Testis (tissue), 3 donors: ENCODE data around the gene ABCG1. TPM values are rescaled to one million over a fixed set of nuclear protein-coding genes. Genes with fewer than 3 reads are reported as not detected.

Experiments used
- DNase-seq: peaks from one replicate; pipeline ENCODE4 v3.0.0-alpha.2; 2019
- H3K27ac ChIP-seq, 2 donors: fragments of 200-600 bp; sonication (generic); one replicate each; pipeline ENCODE4 v1.5.1; 2019
- H3K27me3 ChIP-seq: fragments of 200-600 bp; sonication (generic); one replicate; pipeline ENCODE4 v1.5.1; 2019
- H3K36me3 ChIP-seq: fragments of 200-600 bp; sonication (generic); one replicate; pipeline ENCODE4 v1.5.1; 2017; ENCODE audit warnings: low read depth; ENCODE audit errors: missing control alignments
- H3K4me1 ChIP-seq: fragments of 200-600 bp; sonication (generic); one replicate; pipeline ENCODE4 v1.5.1; 2019
- H3K4me3 ChIP-seq, 2 donors: fragments of 200-600 bp; sonication (generic); one replicate each; pipeline ENCODE4 v1.5.1; 2017 to 2019
- H3K9me3 ChIP-seq: fragments of 200-600 bp; sonication (generic); one replicate; pipeline ENCODE4 v1.5.1; 2017
- POLR2A ChIP-seq: fragments of 450-650 bp; IDR thresholded peaks from one replicate; pipeline ENCODE4 v1.6.1; 2017; ENCODE audit warnings: antibody characterized with exemption, mild to moderate bottlenecking, moderate library complexity
- WGBS, 2 donors: methylation state at CpG; one replicate each; pipeline ENCODE4 v1.1.5; 2018; 5-methylcytosine and 5-hydroxymethylcytosine counted together
- intact Hi-C: fragments of 100-400 bp; cut with DNase I; formaldehyde crosslinking; loops from one replicate; pipeline ENCODE4 v1.15.1; 2023; ENCODE audit warnings: low total_unique reads
- polyA plus RNA-seq: library from polyadenylated mRNA; stranded (reverse); fragments of 350-450 nt; fragmentation: Illumina TruSeq; extraction: RNeasy Lipid Tissue Mini Kit (QIAGEN cat#74804); gene quantifications from one replicate; pipeline ENCODE4 v1.2.3, GENCODE V29; 2014; ENCODE audit warnings: low read depth, low replicate concordance; ENCODE audit not compliant: insufficient read depth
- total RNA-seq, 2 donors: library from RNA; depleted of rRNA; stranded (reverse); fragments of >200 nt; gene quantifications; one replicate each; pipeline ENCODE4 v1.2.3, GENCODE V29; 2016
- TF ChIP-seq, protein P1 (sequence below), 3 experiments: fragments of 450-650 bp in 2 of 3; fragments of 200-600 bp in 1 of 3; sonication (generic) in 1 of 3; IDR thresholded peaks; one replicate each; pipeline ENCODE4 v1.5.1; 2016 to 2019; ENCODE audit warnings: antibody characterized with exemption in 3 of 3, mild to moderate bottlenecking in 2 of 3, moderate library complexity in 1 of 3

ABCG1 gene
- total and polyA plus RNA-seq, 3 donors from 2014 or later: 4.6 to 5.9 (median 5.1) TPM

DNA sequence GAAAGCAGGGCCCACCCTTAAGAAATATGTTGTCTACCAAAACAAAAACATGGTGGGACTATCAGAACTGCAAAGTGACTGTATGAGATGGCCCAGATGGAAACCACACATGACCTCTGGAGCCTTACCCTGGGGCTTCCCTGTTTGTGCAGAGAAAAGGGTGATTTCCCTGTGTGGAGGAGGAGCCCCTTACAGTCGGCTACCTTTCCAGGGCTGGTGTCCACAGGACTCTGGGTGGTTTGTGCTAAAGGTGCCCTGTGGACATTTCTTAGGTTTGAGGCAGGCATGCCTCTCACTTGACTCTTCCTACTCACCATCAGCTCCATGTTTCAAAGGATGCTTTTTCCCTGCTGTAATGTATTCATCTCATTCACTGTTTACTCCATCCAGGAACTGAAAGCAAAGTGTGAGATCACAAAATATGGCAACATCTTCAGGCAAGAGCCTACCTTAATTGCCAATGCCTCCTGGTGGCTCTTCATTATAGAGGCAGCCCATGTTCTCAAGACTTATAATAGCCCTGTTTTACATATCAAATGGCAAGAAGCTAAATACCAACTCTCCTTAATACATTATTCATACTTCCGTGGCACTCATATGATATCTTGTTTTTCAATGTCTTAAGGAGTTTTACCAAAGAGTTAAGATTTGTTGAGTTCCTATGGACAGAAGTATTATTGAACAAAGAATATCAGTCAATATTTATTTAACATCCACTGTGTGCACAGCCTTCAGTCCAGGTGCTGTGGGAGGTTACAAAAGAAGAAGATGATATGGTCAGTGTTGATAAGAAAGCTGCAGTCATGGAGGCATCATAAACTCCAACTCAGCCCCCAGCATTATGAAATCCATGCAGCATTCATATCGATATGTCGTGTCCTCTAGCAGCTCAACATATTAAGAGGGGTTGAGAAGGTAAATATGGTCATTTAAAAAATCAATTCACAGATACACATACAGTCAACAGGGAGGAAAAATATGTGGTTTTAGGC lies 111.7 kb downstream of the ABCG1 start:
- H3K36me3 ChIP-seq: no peaks in the 10 kb centered on the region
- no peak for TF ChIP-seq POLR2A
- TF ChIP-seq, protein P1, sequence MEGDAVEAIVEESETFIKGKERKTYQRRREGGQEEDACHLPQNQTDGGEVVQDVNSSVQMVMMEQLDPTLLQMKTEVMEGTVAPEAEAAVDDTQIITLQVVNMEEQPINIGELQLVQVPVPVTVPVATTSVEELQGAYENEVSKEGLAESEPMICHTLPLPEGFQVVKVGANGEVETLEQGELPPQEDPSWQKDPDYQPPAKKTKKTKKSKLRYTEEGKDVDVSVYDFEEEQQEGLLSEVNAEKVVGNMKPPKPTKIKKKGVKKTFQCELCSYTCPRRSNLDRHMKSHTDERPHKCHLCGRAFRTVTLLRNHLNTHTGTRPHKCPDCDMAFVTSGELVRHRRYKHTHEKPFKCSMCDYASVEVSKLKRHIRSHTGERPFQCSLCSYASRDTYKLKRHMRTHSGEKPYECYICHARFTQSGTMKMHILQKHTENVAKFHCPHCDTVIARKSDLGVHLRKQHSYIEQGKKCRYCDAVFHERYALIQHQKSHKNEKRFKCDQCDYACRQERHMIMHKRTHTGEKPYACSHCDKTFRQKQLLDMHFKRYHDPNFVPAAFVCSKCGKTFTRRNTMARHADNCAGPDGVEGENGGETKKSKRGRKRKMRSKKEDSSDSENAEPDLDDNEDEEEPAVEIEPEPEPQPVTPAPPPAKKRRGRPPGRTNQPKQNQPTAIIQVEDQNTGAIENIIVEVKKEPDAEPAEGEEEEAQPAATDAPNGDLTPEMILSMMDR (IDR thresholded peaks at IDR 0.05): no peak
- WGBS, 2 donors: 86 to 90% methylated on average over 4 of the region's 4 CpGs
- intact Hi-C loops: no loop called here
- H3K9me3 ChIP-seq: no peaks in the 10 kb centered on the region
- no peak overlapping the region for H3K4me3 ChIP-seq
- no peaks in the 10 kb centered on the region for H3K4me1 ChIP-seq
- no peaks in the 10 kb centered on the region for H3K27me3 ChIP-seq
- H3K27ac ChIP-seq: no peak overlapping the region
- no peak for DNase-seq

GRCh38 chr21:42331660-42332059 lies 112.7 kb downstream of the ABCG1 start:
- TF ChIP-seq POLR2A: no peak
- TF ChIP-seq, protein P1 (IDR thresholded peaks at IDR 0.05): no peak
- intact Hi-C loops: no loop called here
- no peak for DNase-seq
- no peaks in the 10 kb centered on the region for H3K27me3 ChIP-seq
- H3K27ac ChIP-seq: no peak overlapping the region
- no peaks in the 10 kb centered on the region for H3K36me3 ChIP-seq
- no peak overlapping the region for H3K4me3 ChIP-seq
- H3K9me3 ChIP-seq: no peaks in the 10 kb centered on the region
- H3K4me1 ChIP-seq: no peaks in the 10 kb centered on the region

DNA sequence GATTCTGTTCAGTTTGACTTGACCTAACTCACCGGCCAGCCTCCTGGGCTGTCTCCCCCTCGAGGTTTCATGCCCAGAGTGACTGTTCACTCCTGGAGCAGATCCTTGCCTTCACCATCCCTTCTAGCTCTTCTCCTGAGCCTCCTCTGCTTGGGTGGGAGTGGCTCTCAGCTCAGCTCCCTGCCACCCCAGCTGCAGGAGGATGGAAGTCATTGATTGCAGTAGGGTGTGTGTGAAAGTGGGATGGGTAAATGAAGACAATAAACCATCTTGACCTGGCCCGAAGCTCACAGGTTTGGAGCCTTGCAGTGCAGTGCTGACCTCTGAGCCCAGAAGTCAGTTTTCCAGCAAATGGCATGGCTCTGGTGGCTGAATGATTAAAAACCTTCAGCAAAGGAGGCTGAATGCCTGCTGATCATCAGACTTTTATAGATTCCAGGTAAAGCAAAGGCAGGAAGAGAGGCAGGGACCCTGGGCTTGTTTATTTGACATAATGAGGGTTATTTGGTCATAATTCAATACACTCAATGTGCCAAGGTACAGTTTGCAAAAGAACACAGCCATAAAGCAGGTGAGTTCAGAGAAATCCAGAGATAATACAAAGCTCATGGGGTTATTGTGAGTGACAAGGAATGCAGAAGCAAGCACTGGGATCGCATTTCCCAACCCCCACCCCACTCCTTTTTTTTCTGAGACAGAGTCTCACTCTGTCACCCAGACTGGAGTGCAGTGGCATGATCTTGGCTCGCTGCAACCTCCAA lies 113.8 kb downstream of the ABCG1 start:
- intact Hi-C loops: no loop called here
- 73 to 80% methylated on average over 5 of the region's 5 CpGs for WGBS, 2 donors

GRCh38 chr21:42336054-42336453 lies 117.1 kb downstream of the ABCG1 start:
- 40% methylated on average over 10 of the region's 10 CpGs for WGBS, 2 donors
- Histone ChIP-seq H3K27me3 (no peaks in the 10 kb centered on the region), H3K4me3 (no peak overlapping the region), H3K4me1 (no peaks in the 10 kb centered on the region), H3K27ac (no peak overlapping the region), H3K9me3 (no peaks in the 10 kb centered on the region), H3K36me3 (no peaks in the 10 kb centered on the region)
- no peak for TF ChIP-seq POLR2A
- TF ChIP-seq, protein P1 (IDR thresholded peaks at IDR 0.05): no peak
- DNase-seq: no peak
- intact Hi-C loops: no loop called here

More for the DNA sequence above, 113.8 kb downstream of the ABCG1 start:
- H3K9me3 ChIP-seq: no peaks in the 10 kb centered on the region
- H3K4me3 ChIP-seq: no peak overlapping the region
- DNase-seq: no peak
- no peaks in the 10 kb centered on the region for H3K27me3 ChIP-seq
- no peaks in the 10 kb centered on the region for H3K36me3 ChIP-seq
- H3K4me1 ChIP-seq: no peaks in the 10 kb centered on the region
- TF ChIP-seq, protein P1 (IDR thresholded peaks at IDR 0.05): no peak
- TF ChIP-seq POLR2A: no peak
- no peak overlapping the region for H3K27ac ChIP-seq
